ENCODE measurements around the gene HIPK4. TPM values are rescaled to one million over a fixed set of nuclear protein-coding genes. Genes with fewer than 3 reads are reported as not detected.

The HIPK4 gene
- total and polyA plus RNA-seq, 2 of the 8 experiments (the other 6 are each of a cell fraction or from before 2014, with no cell fraction given), result 0.15 to 0.57 TPM

- H2BK15ac ChIP-seq (ENCODE audit: low read length), result no peak overlapping the region
- H3K4me1 ChIP-seq (replicated peaks in 1 of 4; ENCODE audit: control insufficient read depth in 3 of 4, insufficient read depth in 4 of 4, low read length in 3 of 4), result no peaks in the 10 kb centered on the region
- no peak overlapping the region for H4K5ac ChIP-seq (ENCODE audit: insufficient read length, low read depth, low read length)
- no peak overlapping the region for H3K23ac ChIP-seq (ENCODE audit: insufficient read length)
- no peak overlapping the region for H3K18ac ChIP-seq (ENCODE audit: extremely low read depth, low read length)
- no peak overlapping the region for H3K4ac ChIP-seq (replicated peaks; ENCODE audit: insufficient read length, low read depth, low read length)
- no peak overlapping the region for H3K27ac ChIP-seq (ENCODE audit: low read depth, low read length)
- no peaks in the 10 kb centered on the region for H3K23me2 ChIP-seq (ENCODE audit: low read depth, low read length)
- no peak overlapping the region for H2AK5ac ChIP-seq (ENCODE audit: low read depth, low read length)
- no peak overlapping the region for H2BK12ac ChIP-seq (ENCODE audit: low read depth, low read length)
- no peak overlapping the region for H3K4me2 ChIP-seq (ENCODE audit: insufficient read depth in 1 of 2, low read depth in 2 of 2, low read length in 2 of 2)
- H3K79me1 ChIP-seq (ENCODE audit: low read depth, low read length), result no peaks in the 10 kb centered on the region
- H3K9me3 ChIP-seq (ENCODE audit: insufficient read depth in 2 of 2, low read depth in 1 of 2, low read length in 1 of 2), result no peaks in the 10 kb centered on the region
- H4K91ac ChIP-seq (replicated peaks; ENCODE audit: insufficient read length, low read length), result no peak overlapping the region
- ChIA-PET CTCF (ENCODE audit: partially characterized antibody) (no interaction called here), POLR2A (ENCODE audit: partially characterized antibody) (interaction anchor here (1.3 kb wide), 1 partner anchor 11 kb away, joined by 3 read pairs; no protein-coding TSS in a partner anchor)
- no peaks in the 10 kb centered on the region for H3K27me3 ChIP-seq (replicated peaks in 1 of 4; ENCODE audit: control insufficient read depth in 3 of 4, extremely low read depth in 1 of 4, insufficient read depth in 3 of 4, low read length in 3 of 4)
- no peaks in the 10 kb centered on the region for H3K79me2 ChIP-seq (ENCODE audit: control insufficient read depth in 1 of 2, insufficient read depth in 2 of 2, low read length in 2 of 2)
- peaks cover 6 to 28% (median 21%) of the 10 kb centered on the region in 4 experiments for H3K36me3 ChIP-seq (ENCODE audit: control insufficient read depth in 2 of 4, insufficient read depth in 4 of 4, low read length in 3 of 4)
- no peak overlapping the region for H2BK120ac ChIP-seq (replicated peaks; ENCODE audit: low read depth, low read length)
- 88% methylated on average over 23 of the region's 25 CpGs; no CpG with 5 or more reads in 1 of the 2 experiments for WGBS, 2 experiments (ENCODE audit: extremely low coverage in 1 of 2, insufficient coverage in 1 of 2, insufficient read length in 1 of 2, insufficient replicate concordance in 2 of 2, low coverage in 1 of 2, low lambda C conversion rate in 2 of 2, missing lambda C conversion rate in 1 of 2)
- no peak overlapping the region for H4K8ac ChIP-seq (ENCODE audit: extremely low read depth, insufficient read depth, low read length)
- H3K56ac ChIP-seq (replicated peaks; ENCODE audit: insufficient read length, low read depth, low read length), result no peak overlapping the region
- no peak overlapping the region for H3K4me3 ChIP-seq (ENCODE audit: extremely low read depth in 1 of 4, insufficient read depth in 2 of 4, low read depth in 3 of 4, low read length in 4 of 4)
- H3K9ac ChIP-seq (replicated peaks in 1 of 4; ENCODE audit: extremely low read depth in 1 of 4, low read depth in 3 of 4, low read length in 3 of 4), result no peak overlapping the region
- FAIRE-seq (no peak), DNase-seq (ENCODE audit: low read depth in 1 of 2, low spot score in 2 of 2) (no peak)
- H4K20me1 ChIP-seq (replicated peaks in 1 of 2; ENCODE audit: control insufficient read depth in 1 of 2, insufficient read depth in 2 of 2, low read length in 2 of 2), result peaks cover 0 to 12% of the 10 kb centered on the region in 2 experiments
- H2BK5ac ChIP-seq (ENCODE audit: low read depth, low read length), result no peak overlapping the region
- no peak overlapping the region for H2AFZ ChIP-seq (ENCODE audit: low read length)
- no peak overlapping the region for H2BK20ac ChIP-seq (ENCODE audit: low read length)
- no peak overlapping the region for H3K14ac ChIP-seq (ENCODE audit: insufficient read length)
- TF ChIP-seq JUN (IDR thresholded peaks at IDR 0.05; ENCODE audit: low read depth, low read length) (no peak), FOSL1 (IDR thresholded peaks at IDR 0.05; ENCODE audit: insufficient read depth, low read depth, low read length) (no peak), BCL11A (IDR thresholded peaks at IDR 0.05; ENCODE audit: low read depth in 2 of 2, low read length in 2 of 2) (no peak), HDAC6 (IDR thresholded peaks at IDR 0.05; ENCODE audit: low read depth, low read length) (no peak), POLR2A (IDR thresholded peaks at IDR 0.05; ENCODE audit: control extremely low read depth in 1 of 2, low read depth in 2 of 2, low read length in 2 of 2) (no peak), BACH1 (IDR thresholded peaks at IDR 0.05; ENCODE audit: low read length) (no peak), KDM1A (IDR thresholded peaks at IDR 0.05; ENCODE audit: borderline replicate concordance, low read length) (no peak), SAP30 (IDR thresholded peaks at IDR 0.05; ENCODE audit: insufficient read depth, insufficient replicate concordance, low read length) (no peak), TCF12 (IDR thresholded peaks at IDR 0.05; ENCODE audit: low read depth, low read length) (no peak), HDAC2 (IDR thresholded peaks at IDR 0.05; ENCODE audit: borderline replicate concordance in 1 of 2, low read depth in 2 of 2, low read length in 2 of 2) (no peak), ASH2L (IDR thresholded peaks at IDR 0.05; ENCODE audit: low read length) (no peak), CHD1 (IDR thresholded peaks at IDR 0.05; ENCODE audit: low read depth, low read length) (no peak), CTBP2 (IDR thresholded peaks at IDR 0.05; ENCODE audit: borderline replicate concordance, insufficient read depth, insufficient read length, low read length) (no peak)
Observed at GRCh38 chr19:40377876-40378385, 12.1 kb downstream of the HIPK4 start.

Data from H1 (cell line).